WTC11 (cell line): ENCODE results near the gene ZNF628.

ENCODE experiments used
- CTCF ChIP-seq: fragments of 200-600 bp; IDR thresholded peaks from 2 replicates; pipeline ENCODE4 v1.8.0; 2022; ENCODE audit warnings: antibody characterized with exemption
- ESRRA ChIP-seq: sonication (generic); formaldehyde crosslinking; IDR thresholded peaks from 2 replicates; pipeline ENCODE4 v1.8.1; 2022; ENCODE audit warnings: mild to moderate bottlenecking, missing genetic modification reagents, borderline replicate concordance
- HMGA2 ChIP-seq: fragments of 250-450 bp; sonication (Bioruptor Pico); IDR thresholded peaks from 2 replicates; pipeline ENCODE4 v1.4.0; 2021; ENCODE audit warnings: mild to moderate bottlenecking, moderate library complexity
- JUN ChIP-seq: sonication (generic); formaldehyde crosslinking; IDR thresholded peaks from 2 replicates; pipeline ENCODE4 v1.8.0; 2023; ENCODE audit warnings: mild to moderate bottlenecking, missing genetic modification reagents
- NR1H2 ChIP-seq: sonication (generic); formaldehyde crosslinking; IDR thresholded peaks from 2 replicates; pipeline ENCODE4 v1.9.0; 2021; ENCODE audit warnings: mild to moderate bottlenecking, moderate library complexity, missing genetic modification reagents
- NR3C1 ChIP-seq: sonication (generic); formaldehyde crosslinking; conservative IDR thresholded peaks from 2 replicates; pipeline ENCODE4 v1.8.1; 2023; ENCODE audit warnings: low read depth, mild to moderate bottlenecking, missing genetic modification reagents
- RORB ChIP-seq: fragments of 250-450 bp; sonication (Bioruptor Pico); IDR thresholded peaks from 2 replicates; pipeline ENCODE4 v1.9.0; 2021; ENCODE audit warnings: mild to moderate bottlenecking
- TEAD4 ChIP-seq: sonication (generic); formaldehyde crosslinking; IDR thresholded peaks from 2 replicates; pipeline ENCODE4 v1.8.0; 2022; ENCODE audit warnings: mild to moderate bottlenecking, missing genetic modification reagents
- USF2 ChIP-seq: sonication (generic); formaldehyde crosslinking; IDR thresholded peaks from 2 replicates; pipeline ENCODE4 v1.8.1; 2023; ENCODE audit warnings: mild to moderate bottlenecking, missing genetic modification reagents, moderate library complexity
- TF ChIP-seq, protein P1 (sequence below): sonication (generic); formaldehyde crosslinking; IDR thresholded peaks from 2 replicates; pipeline ENCODE4 v1.8.1; 2022; ENCODE audit warnings: low read depth, mild to moderate bottlenecking, moderate library complexity, missing genetic modification reagents, borderline replicate concordance

- TF ChIP-seq CTCF (no peak), USF2 (CRISPR knock-in tag) (no peak), NR1H2 (CRISPR knock-in tag) (no peak), RORB (CRISPR knock-in tag) (no peak), ESRRA (no peak), NR3C1 (CRISPR knock-in tag) (no peak), TEAD4 (CRISPR knock-in tag) (no peak), JUN (no peak), HMGA2 (CRISPR knock-in tag) (no peak)
- TF ChIP-seq, protein P1, sequence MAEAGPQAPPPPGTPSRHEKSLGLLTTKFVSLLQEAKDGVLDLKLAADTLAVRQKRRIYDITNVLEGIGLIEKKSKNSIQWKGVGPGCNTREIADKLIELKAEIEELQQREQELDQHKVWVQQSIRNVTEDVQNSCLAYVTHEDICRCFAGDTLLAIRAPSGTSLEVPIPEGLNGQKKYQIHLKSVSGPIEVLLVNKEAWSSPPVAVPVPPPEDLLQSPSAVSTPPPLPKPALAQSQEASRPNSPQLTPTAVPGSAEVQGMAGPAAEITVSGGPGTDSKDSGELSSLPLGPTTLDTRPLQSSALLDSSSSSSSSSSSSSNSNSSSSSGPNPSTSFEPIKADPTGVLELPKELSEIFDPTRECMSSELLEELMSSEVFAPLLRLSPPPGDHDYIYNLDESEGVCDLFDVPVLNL (CRISPR knock-in tag) = no peak
These were observed 5.2 kb upstream of the ZNF628 start for GRCh38 chr19:55471266-55471665.
